ENCODE results near the gene FAM9A.

FAM9A gene

DNA sequence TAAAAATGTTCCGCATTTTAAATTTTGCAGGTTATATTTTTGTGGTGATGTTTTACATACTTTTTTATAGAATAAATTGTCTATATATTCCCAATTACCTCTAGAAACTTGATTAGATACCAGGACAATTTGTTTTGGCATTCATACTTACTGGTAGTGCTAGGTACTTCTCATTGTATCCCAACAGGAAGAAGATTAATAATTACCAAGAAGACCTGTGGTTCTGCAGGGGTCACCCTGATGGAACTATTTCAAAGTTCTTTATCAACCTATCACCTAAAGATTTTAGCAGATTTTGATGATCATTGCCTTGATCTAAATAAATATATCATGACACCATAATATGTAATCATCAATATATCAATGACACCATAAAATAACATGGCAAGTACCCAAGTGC lies 22.5 kb upstream of the FAM9A start:
- no peak for ATAC-seq (ENCODE audit: insufficient read depth, low read depth)
- DNase-seq = no peak
- Histone ChIP-seq H3K9ac (ENCODE audit: low read depth, low read length) (no peak overlapping the region), H3K4me2 (ENCODE audit: insufficient read depth, low read length) (no peak overlapping the region), H4K20me1 (ENCODE audit: insufficient read depth, low read length) (no peaks in the 10 kb centered on the region), H3K4me3 (ENCODE audit: low read depth in 1 of 2, low read length in 2 of 2) (no peak overlapping the region), H3K79me2 (ENCODE audit: insufficient read depth, low read length) (no peaks in the 10 kb centered on the region), H3K36me3 (ENCODE audit: insufficient read depth, low read length) (no peaks in the 10 kb centered on the region), H3K4me1 (ENCODE audit: insufficient read depth, low read length) (no peaks in the 10 kb centered on the region), H3K27me3 (ENCODE audit: insufficient read depth, low read length, poor library complexity) (no peaks in the 10 kb centered on the region), H3K9me3 (ENCODE audit: insufficient read depth, low read length, severe bottlenecking) (no peaks in the 10 kb centered on the region), H3K27ac (ENCODE audit: low read length) (no peak overlapping the region), H2AFZ (ENCODE audit: low read depth, low read length) (no peak overlapping the region)
- TF ChIP-seq CTCF (IDR thresholded peaks at IDR 0.05; ENCODE audit: borderline replicate concordance, extremely low read depth, low read length, poor library complexity, severe bottlenecking) = no peak
- no peak for TF ChIP-seq EZH2 (IDR thresholded peaks at IDR 0.05; ENCODE audit: borderline replicate concordance, low read depth, low read length, severe bottlenecking)

DNA sequence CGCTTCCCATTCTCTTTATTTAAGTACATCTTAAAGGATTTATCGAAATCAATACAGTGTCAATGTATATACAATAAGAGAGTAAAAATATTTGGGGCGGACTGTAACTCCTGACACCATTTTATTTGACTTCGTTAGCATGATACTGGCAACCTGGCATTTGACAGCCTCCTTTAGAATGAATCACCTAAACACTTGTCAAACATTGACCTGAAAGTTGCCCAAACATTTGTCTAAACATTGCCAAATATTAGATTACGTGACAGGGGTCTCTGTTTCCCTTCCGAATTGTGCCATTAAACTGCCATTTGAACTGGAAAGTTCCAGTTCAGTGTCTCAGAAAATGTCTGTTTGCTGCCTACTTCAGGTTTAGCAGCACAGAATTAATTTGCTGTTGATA lies 20.8 kb upstream of the FAM9A start:
- Histone ChIP-seq H3K4me1 (ENCODE audit: insufficient read depth, low read length) (no peaks in the 10 kb centered on the region), H3K27ac (ENCODE audit: low read length) (no peak overlapping the region), H2AFZ (ENCODE audit: low read depth, low read length) (no peak overlapping the region), H3K79me2 (ENCODE audit: insufficient read depth, low read length) (no peaks in the 10 kb centered on the region), H3K4me2 (ENCODE audit: insufficient read depth, low read length) (no peak overlapping the region), H4K20me1 (ENCODE audit: insufficient read depth, low read length) (no peaks in the 10 kb centered on the region), H3K36me3 (ENCODE audit: insufficient read depth, low read length) (no peaks in the 10 kb centered on the region), H3K27me3 (ENCODE audit: insufficient read depth, low read length, poor library complexity) (no peaks in the 10 kb centered on the region), H3K9me3 (ENCODE audit: insufficient read depth, low read length, severe bottlenecking) (no peaks in the 10 kb centered on the region), H3K4me3 (ENCODE audit: low read depth in 1 of 2, low read length in 2 of 2) (no peak overlapping the region), H3K9ac (ENCODE audit: low read depth, low read length) (no peak overlapping the region)
- DNase-seq = no peak
- ATAC-seq (ENCODE audit: insufficient read depth, low read depth) = no peak
- TF ChIP-seq CTCF (IDR thresholded peaks at IDR 0.05; ENCODE audit: borderline replicate concordance, extremely low read depth, low read length, poor library complexity, severe bottlenecking) (no peak), EZH2 (IDR thresholded peaks at IDR 0.05; ENCODE audit: borderline replicate concordance, low read depth, low read length, severe bottlenecking) (no peak)

DNA sequence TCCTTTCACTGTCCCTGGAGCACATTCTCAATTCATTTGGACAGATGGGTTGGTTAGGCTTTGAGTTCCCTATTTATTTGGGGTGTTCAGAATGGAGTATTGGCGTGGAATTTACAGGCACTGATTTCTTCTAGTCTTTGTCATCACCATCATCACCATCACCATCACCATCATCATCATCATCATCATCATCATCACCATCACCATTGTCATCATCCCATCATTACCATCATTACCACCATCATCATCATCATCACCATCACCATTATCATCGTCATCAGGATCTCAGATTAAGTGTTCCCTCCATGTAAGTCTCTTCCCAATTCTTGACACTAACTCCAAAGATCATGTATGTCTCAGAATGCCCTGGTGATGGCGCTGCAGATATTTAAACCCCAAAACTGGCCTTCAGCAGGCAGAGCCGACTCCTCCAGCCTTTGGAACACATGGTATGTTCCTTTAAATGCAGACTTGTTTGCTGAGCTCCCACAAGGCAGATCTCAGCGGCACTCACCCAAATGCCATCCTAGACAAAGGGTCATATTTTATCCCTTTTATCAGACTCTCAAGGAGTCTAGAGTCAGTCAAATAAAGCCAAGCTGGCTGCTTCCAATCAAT lies 19.8 kb upstream of the FAM9A start:
- Histone ChIP-seq H3K27ac (ENCODE audit: low read length) (no peak overlapping the region), H3K79me2 (ENCODE audit: insufficient read depth, low read length) (no peaks in the 10 kb centered on the region), H4K20me1 (ENCODE audit: insufficient read depth, low read length) (no peaks in the 10 kb centered on the region), H3K36me3 (ENCODE audit: insufficient read depth, low read length) (no peaks in the 10 kb centered on the region), H2AFZ (ENCODE audit: low read depth, low read length) (no peak overlapping the region), H3K9me3 (ENCODE audit: insufficient read depth, low read length, severe bottlenecking) (no peaks in the 10 kb centered on the region), H3K4me2 (ENCODE audit: insufficient read depth, low read length) (no peak overlapping the region), H3K9ac (ENCODE audit: low read depth, low read length) (no peak overlapping the region), H3K4me1 (ENCODE audit: insufficient read depth, low read length) (no peaks in the 10 kb centered on the region), H3K4me3 (ENCODE audit: low read depth in 1 of 2, low read length in 2 of 2) (no peak overlapping the region), H3K27me3 (ENCODE audit: insufficient read depth, low read length, poor library complexity) (no peaks in the 10 kb centered on the region)
- ATAC-seq (ENCODE audit: insufficient read depth, low read depth) = no peak
- no peak for DNase-seq
- TF ChIP-seq EZH2 (IDR thresholded peaks at IDR 0.05; ENCODE audit: borderline replicate concordance, low read depth, low read length, severe bottlenecking) (no peak), CTCF (IDR thresholded peaks at IDR 0.05; ENCODE audit: borderline replicate concordance, extremely low read depth, low read length, poor library complexity, severe bottlenecking) (no peak)

Data from DND-41 (cell line).